Caco-2 (cell line): ENCODE results near the gene ADAMTSL2. TPM values are rescaled to one million over a fixed set of nuclear protein-coding genes. Genes with fewer than 3 reads are reported as not detected.

ENCODE experiments used
- BruUV-seq: library from RNA; stranded (reverse); fragments of 400-500 nt; replicated peaks from 2 replicates; lab custom pipeline; 2021; lab: Mats Ljungman, UMichigan
- CTCF ChIA-PET: fragments of 300-600 bp; sonication (Branson Sonifier 250); formaldehyde crosslinking; loops from one replicate; lab custom pipeline; 2022; ENCODE audit warnings: antibody characterized with exemption; lab: Charles Lee
- POLR2A ChIA-PET: fragments of 300-600 bp; sonication (Branson Sonifier 250); formaldehyde crosslinking; loops from one replicate; lab custom pipeline; 2022; ENCODE audit warnings: antibody characterized with exemption; lab: Charles Lee
- DNase-seq, 2 experiments: peaks; one replicate each; pipeline versions ENCODE4 v3.0.0 to v3.0.0-alpha.2; 2020 to 2022
- H3K27me3 ChIP-seq: replicated peaks from 2 replicates; pipeline ENCODE4 v1.6.0; 2011; ENCODE audit warnings: low read length; ENCODE audit not compliant: control insufficient read depth, insufficient read depth
- H3K36me3 ChIP-seq: 2 replicates; pipeline ENCODE4 v1.5.1; 2011; ENCODE audit warnings: low read length; ENCODE audit not compliant: control insufficient read depth, insufficient read depth
- H3K4me1 ChIP-seq: fragments of 250-450 bp; sonication (Bioruptor Pico); 2 replicates; pipeline ENCODE4 v1.5.1; 2020; ENCODE audit warnings: mild to moderate bottlenecking
- H3K4me3 ChIP-seq: 2 replicates; pipeline ENCODE4 v1.5.1; 2011; ENCODE audit warnings: low read depth, mild to moderate bottlenecking, control low read depth, low read length
- H3K9me3 ChIP-seq: fragments of 250-450 bp; sonication (Bioruptor Pico); 2 replicates; pipeline ENCODE4 v1.5.1; 2020; ENCODE audit warnings: mild to moderate bottlenecking, moderate library complexity
- H3K27ac Mint-ChIP-seq: one replicate; pipeline ENCODE4 v1.8.0; 2022; ENCODE audit warnings: mixed read lengths; ENCODE audit not compliant: unreplicated experiment
- H3K27me3 Mint-ChIP-seq: one replicate; pipeline ENCODE4 v1.8.0; 2022; ENCODE audit warnings: mixed read lengths; ENCODE audit not compliant: insufficient read depth, unreplicated experiment
- H3K36me3 Mint-ChIP-seq: one replicate; pipeline ENCODE4 v1.8.0; 2022; ENCODE audit warnings: mild to moderate bottlenecking, mixed read lengths; ENCODE audit not compliant: insufficient read depth, unreplicated experiment
- H3K4me1 Mint-ChIP-seq: one replicate; pipeline ENCODE4 v1.8.0; 2022; ENCODE audit warnings: low read depth, mixed read lengths; ENCODE audit not compliant: unreplicated experiment
- H3K4me3 Mint-ChIP-seq: one replicate; pipeline ENCODE4 v1.8.0; 2022; ENCODE audit warnings: mild to moderate bottlenecking, moderate library complexity, mixed read lengths; ENCODE audit not compliant: unreplicated experiment
- H3K9me3 Mint-ChIP-seq: one replicate; pipeline ENCODE4 v1.8.0; 2022; ENCODE audit warnings: mixed read lengths; ENCODE audit not compliant: unreplicated experiment
- intact Hi-C: fragments of 100-400 bp; cut with micrococcal nuclease; formaldehyde crosslinking; loops from one replicate; pipeline ENCODE4 v1.10.0; 2022; ENCODE audit not compliant: unreplicated experiment
- total RNA-seq: library from RNA; stranded (reverse); gene quantifications from 2 replicates; pipeline ENCODE4 v1.2.3, GENCODE V29; 2022
- TF ChIP-seq, protein P1 (sequence below), 2 experiments: fragments of 200-600 bp in 1 of 2; IDR thresholded peaks; 1 replicate in 1 of 2; 2 replicates in 1 of 2; pipeline versions ENCODE4 v1.5.1 to v1.8.0; 2011 to 2022; ENCODE audit warnings: antibody characterized with exemption in 1 of 2, control low read depth in 1 of 2, inconsistent platforms in 1 of 2, low read depth in 1 of 2, low read length in 1 of 2, mild to moderate bottlenecking in 1 of 2, moderate library complexity in 1 of 2; ENCODE audit not compliant: insufficient read depth in 1 of 2, severe bottlenecking in 1 of 2, unreplicated experiment in 1 of 2

ADAMTSL2 gene
- total RNA-seq, 1 experiment from 2014 or later: 0.68 TPM

DNA sequence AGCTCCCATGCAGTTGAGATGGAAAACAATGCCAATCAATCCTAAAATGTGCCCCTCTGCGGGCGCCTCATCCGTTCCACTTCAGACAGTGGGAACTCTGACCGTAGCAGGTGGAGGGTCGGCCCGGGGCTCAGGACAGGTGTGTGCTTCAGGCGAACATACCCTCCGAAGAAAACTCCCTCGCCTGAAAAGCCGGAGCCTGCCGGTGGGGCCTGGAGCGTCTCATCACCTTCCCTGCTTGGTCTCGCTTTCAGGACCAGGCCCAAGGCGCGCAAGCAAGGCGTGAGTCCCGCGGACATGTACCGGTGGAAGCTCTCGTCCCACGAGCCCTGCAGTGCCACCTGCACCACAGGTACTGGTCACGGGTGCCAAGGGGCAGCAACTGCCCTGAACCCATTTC, 26.4 kb downstream of the ADAMTSL2 start:
- TF ChIP-seq, protein P1, sequence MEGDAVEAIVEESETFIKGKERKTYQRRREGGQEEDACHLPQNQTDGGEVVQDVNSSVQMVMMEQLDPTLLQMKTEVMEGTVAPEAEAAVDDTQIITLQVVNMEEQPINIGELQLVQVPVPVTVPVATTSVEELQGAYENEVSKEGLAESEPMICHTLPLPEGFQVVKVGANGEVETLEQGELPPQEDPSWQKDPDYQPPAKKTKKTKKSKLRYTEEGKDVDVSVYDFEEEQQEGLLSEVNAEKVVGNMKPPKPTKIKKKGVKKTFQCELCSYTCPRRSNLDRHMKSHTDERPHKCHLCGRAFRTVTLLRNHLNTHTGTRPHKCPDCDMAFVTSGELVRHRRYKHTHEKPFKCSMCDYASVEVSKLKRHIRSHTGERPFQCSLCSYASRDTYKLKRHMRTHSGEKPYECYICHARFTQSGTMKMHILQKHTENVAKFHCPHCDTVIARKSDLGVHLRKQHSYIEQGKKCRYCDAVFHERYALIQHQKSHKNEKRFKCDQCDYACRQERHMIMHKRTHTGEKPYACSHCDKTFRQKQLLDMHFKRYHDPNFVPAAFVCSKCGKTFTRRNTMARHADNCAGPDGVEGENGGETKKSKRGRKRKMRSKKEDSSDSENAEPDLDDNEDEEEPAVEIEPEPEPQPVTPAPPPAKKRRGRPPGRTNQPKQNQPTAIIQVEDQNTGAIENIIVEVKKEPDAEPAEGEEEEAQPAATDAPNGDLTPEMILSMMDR (IDR thresholded peaks at IDR 0.05; ENCODE audit: insufficient read depth in 1 of 2, low read depth in 1 of 2, low read length in 1 of 2, severe bottlenecking in 1 of 2, unreplicated experiment in 1 of 2): no peak

DNA sequence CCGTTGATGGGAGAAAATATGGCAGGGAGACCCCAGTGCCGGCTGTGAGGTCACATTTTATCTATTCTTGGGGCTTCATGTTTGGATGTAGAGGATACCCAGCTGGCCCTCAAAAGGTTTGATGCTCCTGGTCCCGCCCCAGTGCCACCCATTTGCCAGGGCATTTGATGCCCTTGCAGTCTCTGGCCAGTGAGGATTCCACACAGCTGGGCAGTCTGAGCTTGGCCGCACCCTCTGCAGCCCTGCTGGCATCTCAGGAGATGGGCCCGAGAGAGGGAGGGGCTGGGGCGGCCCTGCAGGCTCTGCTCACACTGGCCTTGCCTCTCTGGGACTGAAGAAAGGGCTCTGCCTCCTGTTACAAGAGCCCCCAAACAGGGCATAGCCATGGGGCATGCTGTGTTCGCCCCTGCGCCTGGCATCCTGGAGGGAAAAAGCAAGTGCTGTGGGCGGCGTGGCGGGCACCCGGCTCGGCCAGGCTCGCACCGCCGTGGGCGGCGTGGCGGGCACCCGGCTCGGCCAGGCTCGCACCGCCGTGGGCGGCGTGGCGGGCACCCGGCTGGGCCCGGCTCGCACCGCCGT, 27.6 kb downstream of the ADAMTSL2 start:
- Histone ChIP-seq H3K4me3 (no peak overlapping the region), H3K27me3 (no peaks in the 10 kb centered on the region), H3K36me3 (no peaks in the 10 kb centered on the region), H3K4me1 (peaks cover 6% of the 10 kb centered on the region; the same call in 1 of the 2 replicates), H3K9me3 (no peaks in the 10 kb centered on the region)
- no TSS peak for BruUV-seq
- TF ChIP-seq, protein P1 (IDR thresholded peaks at IDR 0.05; ENCODE audit: insufficient read depth in 1 of 2, low read depth in 1 of 2, low read length in 1 of 2, severe bottlenecking in 1 of 2, unreplicated experiment in 1 of 2): no peak
- H3K4me3 Mint-ChIP-seq: no peak overlapping the region
- ChIA-PET CTCF (no interaction called here), POLR2A (no interaction called here)
- H3K27ac Mint-ChIP-seq: no peak overlapping the region
- intact Hi-C loops: no loop called here
- no peaks in the 10 kb centered on the region for H3K36me3 Mint-ChIP-seq
- H3K4me1 Mint-ChIP-seq: peaks cover 19% of the 10 kb centered on the region
- no peaks in the 10 kb centered on the region for H3K9me3 Mint-ChIP-seq
- peaks cover 5% of the 10 kb centered on the region for H3K27me3 Mint-ChIP-seq
- no peak for DNase-seq

More for the DNA sequence above, 26.4 kb downstream of the ADAMTSL2 start:
- Mint-ChIP-seq H3K4me1 (peaks cover 19% of the 10 kb centered on the region), H3K9me3 (no peaks in the 10 kb centered on the region), H3K27me3 (peaks cover 5% of the 10 kb centered on the region), H3K36me3 (no peaks in the 10 kb centered on the region), H3K4me3 (no peak overlapping the region), H3K27ac (no peak overlapping the region)
- CTCF ChIA-PET: no interaction called here
- no TSS peak for BruUV-seq
- intact Hi-C loops: no loop called here
- H3K9me3 ChIP-seq: no peaks in the 10 kb centered on the region
- H3K4me1 ChIP-seq: peaks cover 6% of the 10 kb centered on the region; the same call in 1 of the 2 replicates
- no peaks in the 10 kb centered on the region for H3K36me3 ChIP-seq
- H3K27me3 ChIP-seq: no peaks in the 10 kb centered on the region
- no peak overlapping the region for H3K4me3 ChIP-seq
- POLR2A ChIA-PET: no interaction called here
- DNase-seq: no peak

DNA sequence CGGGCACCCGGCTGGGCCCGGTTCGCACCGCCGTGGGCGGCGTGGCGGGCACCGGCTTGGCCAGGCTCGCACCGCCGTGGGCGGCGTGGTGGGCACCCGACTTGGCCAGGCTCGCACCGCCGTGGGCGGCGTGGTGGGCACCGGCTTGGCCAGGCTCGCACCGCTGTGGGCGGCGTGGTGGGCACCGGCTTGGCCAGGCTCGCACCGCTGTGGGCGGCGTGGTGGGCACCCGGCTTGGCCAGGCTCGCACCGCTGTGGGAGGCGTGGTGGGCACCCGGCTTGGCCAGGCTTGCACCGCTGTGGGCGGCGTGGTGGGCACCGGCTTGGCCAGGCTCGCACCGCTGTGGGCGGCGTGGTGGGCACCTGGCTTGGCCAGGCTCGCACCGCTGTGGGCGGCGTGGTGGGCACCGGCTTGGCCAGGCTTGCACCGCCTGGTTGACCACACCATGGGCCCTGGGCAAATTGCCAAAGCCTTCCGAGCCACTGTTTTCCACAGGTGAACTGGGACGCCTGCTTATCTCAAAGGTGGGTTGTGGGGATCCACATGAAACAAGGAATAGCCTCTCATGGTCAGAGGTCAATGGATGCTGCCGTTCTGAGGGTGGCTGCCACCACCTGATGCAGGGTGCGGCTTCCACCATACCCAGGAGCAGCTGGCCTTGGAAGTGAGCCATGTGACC, 28.2 kb downstream of the ADAMTSL2 start:
- H3K27ac Mint-ChIP-seq: no peak overlapping the region
- CTCF ChIA-PET: no interaction called here

More for the DNA sequence above, 28.2 kb downstream of the ADAMTSL2 start:
- H3K36me3 Mint-ChIP-seq: no peaks in the 10 kb centered on the region
- H3K9me3 Mint-ChIP-seq: no peaks in the 10 kb centered on the region
- Histone ChIP-seq H3K9me3 (no peaks in the 10 kb centered on the region), H3K4me3 (no peak overlapping the region), H3K4me1 (peaks cover 6% of the 10 kb centered on the region; the same call in 1 of the 2 replicates), H3K36me3 (no peaks in the 10 kb centered on the region), H3K27me3 (no peaks in the 10 kb centered on the region)
- DNase-seq: no peak
- H3K27me3 Mint-ChIP-seq: peaks cover 5% of the 10 kb centered on the region
- no peak overlapping the region for H3K4me3 Mint-ChIP-seq
- BruUV-seq: no TSS peak
- peaks cover 19% of the 10 kb centered on the region for H3K4me1 Mint-ChIP-seq
- intact Hi-C loops: no loop called here
- POLR2A ChIA-PET: no interaction called here
- TF ChIP-seq, protein P1 (IDR thresholded peaks at IDR 0.05; ENCODE audit: insufficient read depth in 1 of 2, low read depth in 1 of 2, low read length in 1 of 2, severe bottlenecking in 1 of 2, unreplicated experiment in 1 of 2): no peak
